GM23338 (cell line): ENCODE results near the gene CNNM1. TPM values are rescaled to one million over a fixed set of nuclear protein-coding genes. Genes with fewer than 3 reads are reported as not detected.

Source experiments
- ATAC-seq: fragments of 200-7000 bp; cut with Tn5 transposase; 3 replicates; pipeline ENCODE4 v1.9.1; 2020
- DNase-seq: peaks from one replicate; pipeline ENCODE4 v3.0.0-alpha.2; 2015; ENCODE audit warnings: low spot score
- H2AFZ ChIP-seq: fragments of 200-600 bp; sonication (generic); 2 replicates; pipeline ENCODE4 v1.8.0; 2016; ENCODE audit warnings: antibody characterized with exemption, mild to moderate bottlenecking, moderate library complexity
- H3F3A ChIP-seq: fragments of 200-600 bp; sonication (generic); replicated peaks from 2 replicates; pipeline ENCODE4 v1.8.0; 2017; ENCODE audit warnings: antibody characterized with exemption, mixed run types, low read depth
- H3K27ac ChIP-seq: fragments of 200-600 bp; sonication (generic); 2 replicates; pipeline ENCODE4 v1.6.1; 2016; ENCODE audit warnings: low read depth
- H3K27me3 ChIP-seq: fragments of 200-600 bp; sonication (generic); 2 replicates; pipeline ENCODE4 v1.8.0; 2016; ENCODE audit warnings: mild to moderate bottlenecking, mixed run types, moderate library complexity; ENCODE audit not compliant: insufficient read depth
- H3K36me3 ChIP-seq: fragments of 200-600 bp; sonication (generic); 2 replicates; pipeline ENCODE4 v1.8.0; 2016; ENCODE audit warnings: mild to moderate bottlenecking; ENCODE audit not compliant: insufficient read depth
- H3K4me1 ChIP-seq: fragments of 200-600 bp; sonication (generic); 2 replicates; pipeline ENCODE4 v1.8.0; 2016; ENCODE audit warnings: mild to moderate bottlenecking, moderate library complexity; ENCODE audit not compliant: insufficient read depth
- H3K4me2 ChIP-seq: fragments of 200-600 bp; sonication (generic); 2 replicates; pipeline ENCODE4 v1.7.1; 2017; ENCODE audit warnings: mixed run types
- H3K4me3 ChIP-seq: fragments of 200-600 bp; sonication (generic); 2 replicates; pipeline ENCODE4 v1.6.1; 2016; ENCODE audit warnings: mixed run types
- H3K79me2 ChIP-seq: fragments of 200-600 bp; sonication (generic); replicated peaks from 2 replicates; pipeline ENCODE4 v1.8.0; 2017; ENCODE audit warnings: mild to moderate bottlenecking; ENCODE audit not compliant: insufficient read depth
- H3K9me2 ChIP-seq: fragments of 200-600 bp; sonication (generic); 2 replicates; pipeline ENCODE4 v1.8.0; 2017; ENCODE audit not compliant: insufficient read depth
- H4K20me1 ChIP-seq: fragments of 200-600 bp; sonication (generic); replicated peaks from 2 replicates; pipeline ENCODE4 v1.8.0; 2017; ENCODE audit warnings: mild to moderate bottlenecking; ENCODE audit not compliant: insufficient read depth
- H3K27ac Mint-ChIP-seq: 2 replicates; pipeline ENCODE4 v1.8.0; 2020; ENCODE audit warnings: inconsistent platforms, mild to moderate bottlenecking, moderate library complexity, mixed read lengths
- H3K27me3 Mint-ChIP-seq: 3 replicates; pipeline ENCODE4 v1.8.0; 2022; ENCODE audit warnings: low read depth, mild to moderate bottlenecking, moderate library complexity, mixed read lengths, inconsistent platforms; ENCODE audit not compliant: insufficient read depth, poor library complexity
- H3K36me3 Mint-ChIP-seq: 3 replicates; pipeline ENCODE4 v1.8.0; 2021; ENCODE audit warnings: low read depth, mild to moderate bottlenecking, inconsistent platforms, moderate library complexity, mixed read lengths
- H3K4me1 Mint-ChIP-seq: 3 replicates; pipeline ENCODE4 v1.8.0; 2020; ENCODE audit warnings: mild to moderate bottlenecking, inconsistent platforms, mixed read lengths
- H3K4me3 Mint-ChIP-seq: 3 replicates; pipeline ENCODE4 v1.8.0; 2021; ENCODE audit warnings: moderate library complexity, mild to moderate bottlenecking, inconsistent platforms, mixed read lengths
- H3K9me3 Mint-ChIP-seq: 3 replicates; pipeline ENCODE4 v1.8.0; 2020; ENCODE audit warnings: moderate library complexity, mild to moderate bottlenecking, inconsistent platforms, mixed read lengths
- CREB1 ChIP-seq: fragments of 250-450 bp; sonication (Bioruptor Pico); IDR thresholded peaks from 2 replicates; pipeline ENCODE4 v1.5.0; 2020; ENCODE audit warnings: low read depth, mild to moderate bottlenecking, moderate library complexity
- CTCF ChIP-seq, 2 experiments: fragments of 200-600 bp in 1 of 2; sonication (generic) in 1 of 2; conservative IDR thresholded peaks; 2 replicates each; pipeline versions ENCODE4 v1.5.1 to v1.6.1; 2016 to 2017; ENCODE audit warnings: antibody characterized with exemption in 2 of 2, low read depth in 2 of 2, mild to moderate bottlenecking in 2 of 2, moderate library complexity in 1 of 2
- ETS1 ChIP-seq: IDR thresholded peaks from 2 replicates; pipeline ENCODE4 v1.6.1; 2016; ENCODE audit warnings: antibody characterized with exemption
- EZH2 ChIP-seq: fragments of 200-600 bp; sonication (generic); IDR thresholded peaks from one replicate; pipeline ENCODE4 v1.8.0; 2017; ENCODE audit warnings: antibody characterized with exemption, mild to moderate bottlenecking, low read depth; ENCODE audit not compliant: unreplicated experiment
- EZH2phosphoT487 ChIP-seq: fragments of 200-600 bp; sonication (generic); IDR thresholded peaks from one replicate; pipeline ENCODE4 v1.8.1; 2018; ENCODE audit warnings: antibody characterized with exemption; ENCODE audit not compliant: unreplicated experiment
- JUNB ChIP-seq: IDR thresholded peaks from one replicate; pipeline ENCODE4 v1.6.1; 2016; ENCODE audit warnings: antibody characterized with exemption; ENCODE audit not compliant: unreplicated experiment
- NANOG ChIP-seq: IDR thresholded peaks from 2 replicates; pipeline ENCODE4 v1.6.1; 2016; ENCODE audit warnings: antibody characterized with exemption, borderline replicate concordance
- POLR2AphosphoS5 ChIP-seq: IDR thresholded peaks from 2 replicates; pipeline ENCODE4 v1.6.1; 2016; ENCODE audit warnings: antibody characterized with exemption, low read depth
- STAT1 ChIP-seq: IDR thresholded peaks from one replicate; pipeline ENCODE4 v1.6.1; 2016; ENCODE audit warnings: antibody characterized with exemption; ENCODE audit not compliant: unreplicated experiment
- ZNF114 ChIP-seq: fragments of 250-450 bp; sonication (Bioruptor Pico); IDR thresholded peaks from 2 replicates; pipeline ENCODE4 v1.5.0; 2020; ENCODE audit warnings: mild to moderate bottlenecking, moderate library complexity
- ZNF331 ChIP-seq: fragments of 250-450 bp; sonication (Bioruptor Pico); IDR thresholded peaks from 2 replicates; pipeline ENCODE4 v1.5.0; 2020; ENCODE audit warnings: low read depth, mild to moderate bottlenecking, moderate library complexity
- polyA plus RNA-seq: library from polyadenylated mRNA; unstranded; fragments of >200 nt; fragmentation: Nextera tagmentation; extraction: Ambion mirVana; gene quantifications from 2 replicates; pipeline ENCODE4 v1.2.1, GENCODE V29; 2016
- total RNA-seq: library from RNA; depleted of rRNA; stranded (reverse); fragments of >200 nt; shearing (Covaris generic); gene quantifications from 2 replicates; pipeline ENCODE4 v1.2.3, GENCODE V29; 2014
- TF ChIP-seq, protein P1 (sequence below): fragments of 250-450 bp; sonication (Bioruptor Pico); IDR thresholded peaks from 2 replicates; pipeline ENCODE4 v1.5.0; 2020; ENCODE audit warnings: mild to moderate bottlenecking, moderate library complexity
- TF ChIP-seq, protein P2 (sequence below): IDR thresholded peaks from one replicate; pipeline ENCODE4 v1.6.1; 2018; ENCODE audit warnings: antibody characterized with exemption; ENCODE audit not compliant: unreplicated experiment

The CNNM1 gene
- total and polyA plus RNA-seq, 2 experiments from 2014 or later: 0.52 to 0.90 TPM

DNA sequence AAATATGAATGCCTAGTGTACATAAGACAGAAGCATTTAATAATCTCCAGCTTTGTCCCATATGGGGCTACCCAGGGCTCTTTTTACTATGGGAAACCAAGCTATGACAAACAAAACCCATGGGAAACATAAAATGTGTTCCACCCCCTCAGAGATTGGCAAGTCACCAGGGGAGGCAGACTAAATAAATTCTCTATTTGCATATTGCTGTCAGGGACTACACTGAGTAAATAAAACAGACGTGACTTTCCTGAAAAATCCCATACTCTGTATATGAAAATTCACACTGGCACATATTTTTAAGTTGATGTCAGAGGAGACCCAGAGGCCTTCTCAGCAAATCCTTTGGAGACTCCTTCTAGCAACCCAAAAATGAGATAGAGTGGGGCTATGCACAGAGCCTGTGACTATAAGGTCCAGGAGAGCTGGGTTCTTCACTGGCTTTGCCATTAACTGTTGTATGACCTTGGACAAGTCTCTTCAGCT, 49.5 kb upstream of the CNNM1 start:
- no peaks in the 10 kb centered on the region for H4K20me1 ChIP-seq
- H3K36me3 Mint-ChIP-seq: 0 out of 3 replicates have a peak, but pooled peaks cover 3% of the 10 kb centered on the region
- peaks cover 11% of the 10 kb centered on the region for H3K4me1 ChIP-seq
- peaks cover 2% of the 10 kb centered on the region for H3K27me3 Mint-ChIP-seq
- H2AFZ ChIP-seq: no peak overlapping the region; the same call in 1 of the 2 replicates
- H3K4me3 Mint-ChIP-seq: no peak overlapping the region
- no peak overlapping the region for H3K4me3 ChIP-seq
- DNase-seq (no peak), ATAC-seq (no peak)
- H3K27ac Mint-ChIP-seq: no peak overlapping the region
- H3K36me3 ChIP-seq: no peaks in the 10 kb centered on the region
- no peak overlapping the region for H3K27ac ChIP-seq
- H3K9me2 ChIP-seq: no peaks in the 10 kb centered on the region
- no peaks in the 10 kb centered on the region for H3K27me3 ChIP-seq
- H3F3A ChIP-seq: no peaks in the 10 kb centered on the region
- H3K9me3 Mint-ChIP-seq: peaks cover 7% of the 10 kb centered on the region; the same call in 2 of the 3 replicates
- H3K4me1 Mint-ChIP-seq: peaks cover 12% of the 10 kb centered on the region
- no peaks in the 10 kb centered on the region for H3K79me2 ChIP-seq
- H3K4me2 ChIP-seq: no peak overlapping the region
- TF ChIP-seq EZH2phosphoT487 (no peak), POLR2AphosphoS5 (no peak), CREB1 (CRISPR knock-in tag) (no peak), NANOG (no peak), ZNF114 (CRISPR knock-in tag) (no peak), STAT1 (no peak), ETS1 (no peak), CTCF (conservative IDR thresholded peaks at IDR 0.05; ENCODE audit: low read depth in 2 of 2) (no peak), EZH2 (no peak), JUNB (no peak), ZNF331 (no peak)
- TF ChIP-seq, protein P1, sequence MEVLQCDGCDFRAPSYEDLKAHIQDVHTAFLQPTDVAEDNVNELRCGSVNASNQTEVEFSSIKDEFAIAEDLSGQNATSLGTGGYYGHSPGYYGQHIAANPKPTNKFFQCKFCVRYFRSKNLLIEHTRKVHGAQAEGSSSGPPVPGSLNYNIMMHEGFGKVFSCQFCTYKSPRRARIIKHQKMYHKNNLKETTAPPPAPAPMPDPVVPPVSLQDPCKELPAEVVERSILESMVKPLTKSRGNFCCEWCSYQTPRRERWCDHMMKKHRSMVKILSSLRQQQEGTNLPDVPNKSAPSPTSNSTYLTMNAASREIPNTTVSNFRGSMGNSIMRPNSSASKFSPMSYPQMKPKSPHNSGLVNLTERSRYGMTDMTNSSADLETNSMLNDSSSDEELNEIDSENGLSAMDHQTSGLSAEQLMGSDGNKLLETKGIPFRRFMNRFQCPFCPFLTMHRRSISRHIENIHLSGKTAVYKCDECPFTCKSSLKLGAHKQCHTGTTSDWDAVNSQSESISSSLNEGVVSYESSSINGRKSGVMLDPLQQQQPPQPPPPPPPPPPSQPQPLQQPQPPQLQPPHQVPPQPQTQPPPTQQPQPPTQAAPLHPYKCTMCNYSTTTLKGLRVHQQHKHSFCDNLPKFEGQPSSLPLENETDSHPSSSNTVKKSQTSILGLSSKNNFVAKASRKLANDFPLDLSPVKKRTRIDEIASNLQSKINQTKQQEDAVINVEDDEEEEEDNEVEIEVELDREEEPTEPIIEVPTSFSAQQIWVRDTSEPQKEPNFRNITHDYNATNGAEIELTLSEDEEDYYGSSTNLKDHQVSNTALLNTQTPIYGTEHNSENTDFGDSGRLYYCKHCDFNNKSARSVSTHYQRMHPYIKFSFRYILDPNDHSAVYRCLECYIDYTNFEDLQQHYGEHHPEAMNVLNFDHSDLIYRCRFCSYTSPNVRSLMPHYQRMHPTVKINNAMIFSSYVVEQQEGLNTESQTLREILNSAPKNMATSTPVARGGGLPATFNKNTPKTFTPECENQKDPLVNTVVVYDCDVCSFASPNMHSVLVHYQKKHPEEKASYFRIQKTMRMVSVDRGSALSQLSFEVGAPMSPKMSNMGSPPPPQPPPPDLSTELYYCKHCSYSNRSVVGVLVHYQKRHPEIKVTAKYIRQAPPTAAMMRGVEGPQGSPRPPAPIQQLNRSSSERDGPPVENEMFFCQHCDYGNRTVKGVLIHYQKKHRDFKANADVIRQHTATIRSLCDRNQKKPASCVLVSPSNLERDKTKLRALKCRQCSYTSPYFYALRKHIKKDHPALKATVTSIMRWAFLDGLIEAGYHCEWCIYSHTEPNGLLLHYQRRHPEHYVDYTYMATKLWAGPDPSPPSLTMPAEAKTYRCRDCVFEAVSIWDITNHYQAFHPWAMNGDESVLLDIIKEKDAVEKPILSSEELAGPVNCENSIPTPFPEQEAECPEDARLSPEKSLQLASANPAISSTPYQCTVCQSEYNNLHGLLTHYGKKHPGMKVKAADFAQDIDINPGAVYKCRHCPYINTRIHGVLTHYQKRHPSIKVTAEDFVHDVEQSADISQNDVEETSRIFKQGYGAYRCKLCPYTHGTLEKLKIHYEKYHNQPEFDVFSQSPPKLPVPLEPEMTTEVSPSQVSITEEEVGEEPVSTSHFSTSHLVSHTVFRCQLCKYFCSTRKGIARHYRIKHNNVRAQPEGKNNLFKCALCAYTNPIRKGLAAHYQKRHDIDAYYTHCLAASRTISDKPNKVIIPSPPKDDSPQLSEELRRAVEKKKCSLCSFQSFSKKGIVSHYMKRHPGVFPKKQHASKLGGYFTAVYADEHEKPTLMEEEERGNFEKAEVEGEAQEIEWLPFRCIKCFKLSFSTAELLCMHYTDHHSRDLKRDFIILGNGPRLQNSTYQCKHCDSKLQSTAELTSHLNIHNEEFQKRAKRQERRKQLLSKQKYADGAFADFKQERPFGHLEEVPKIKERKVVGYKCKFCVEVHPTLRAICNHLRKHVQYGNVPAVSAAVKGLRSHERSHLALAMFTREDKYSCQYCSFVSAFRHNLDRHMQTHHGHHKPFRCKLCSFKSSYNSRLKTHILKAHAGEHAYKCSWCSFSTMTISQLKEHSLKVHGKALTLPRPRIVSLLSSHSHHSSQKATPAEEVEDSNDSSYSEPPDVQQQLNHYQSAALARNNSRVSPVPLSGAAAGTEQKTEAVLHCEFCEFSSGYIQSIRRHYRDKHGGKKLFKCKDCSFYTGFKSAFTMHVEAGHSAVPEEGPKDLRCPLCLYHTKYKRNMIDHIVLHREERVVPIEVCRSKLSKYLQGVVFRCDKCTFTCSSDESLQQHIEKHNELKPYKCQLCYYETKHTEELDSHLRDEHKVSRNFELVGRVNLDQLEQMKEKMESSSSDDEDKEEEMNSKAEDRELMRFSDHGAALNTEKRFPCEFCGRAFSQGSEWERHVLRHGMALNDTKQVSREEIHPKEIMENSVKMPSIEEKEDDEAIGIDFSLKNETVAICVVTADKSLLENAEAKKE (CRISPR knock-in tag): no peak
- TF ChIP-seq, protein P2, sequence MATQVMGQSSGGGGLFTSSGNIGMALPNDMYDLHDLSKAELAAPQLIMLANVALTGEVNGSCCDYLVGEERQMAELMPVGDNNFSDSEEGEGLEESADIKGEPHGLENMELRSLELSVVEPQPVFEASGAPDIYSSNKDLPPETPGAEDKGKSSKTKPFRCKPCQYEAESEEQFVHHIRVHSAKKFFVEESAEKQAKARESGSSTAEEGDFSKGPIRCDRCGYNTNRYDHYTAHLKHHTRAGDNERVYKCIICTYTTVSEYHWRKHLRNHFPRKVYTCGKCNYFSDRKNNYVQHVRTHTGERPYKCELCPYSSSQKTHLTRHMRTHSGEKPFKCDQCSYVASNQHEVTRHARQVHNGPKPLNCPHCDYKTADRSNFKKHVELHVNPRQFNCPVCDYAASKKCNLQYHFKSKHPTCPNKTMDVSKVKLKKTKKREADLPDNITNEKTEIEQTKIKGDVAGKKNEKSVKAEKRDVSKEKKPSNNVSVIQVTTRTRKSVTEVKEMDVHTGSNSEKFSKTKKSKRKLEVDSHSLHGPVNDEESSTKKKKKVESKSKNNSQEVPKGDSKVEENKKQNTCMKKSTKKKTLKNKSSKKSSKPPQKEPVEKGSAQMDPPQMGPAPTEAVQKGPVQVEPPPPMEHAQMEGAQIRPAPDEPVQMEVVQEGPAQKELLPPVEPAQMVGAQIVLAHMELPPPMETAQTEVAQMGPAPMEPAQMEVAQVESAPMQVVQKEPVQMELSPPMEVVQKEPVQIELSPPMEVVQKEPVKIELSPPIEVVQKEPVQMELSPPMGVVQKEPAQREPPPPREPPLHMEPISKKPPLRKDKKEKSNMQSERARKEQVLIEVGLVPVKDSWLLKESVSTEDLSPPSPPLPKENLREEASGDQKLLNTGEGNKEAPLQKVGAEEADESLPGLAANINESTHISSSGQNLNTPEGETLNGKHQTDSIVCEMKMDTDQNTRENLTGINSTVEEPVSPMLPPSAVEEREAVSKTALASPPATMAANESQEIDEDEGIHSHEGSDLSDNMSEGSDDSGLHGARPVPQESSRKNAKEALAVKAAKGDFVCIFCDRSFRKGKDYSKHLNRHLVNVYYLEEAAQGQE: no peak
